Activated CD8-positive, alpha-beta memory T cell treated with anti-CD3 and anti-CD28 coated beads, Interleukin-2, amount 50 U/mL, for 1 hour (primary cell): ENCODE data around the gene KCNK17.

Experiments used
- DNase-seq: peaks from one replicate; pipeline ENCODE4 v3.0.0-alpha.2; 2020; ENCODE audit errors: extremely low read depth

KCNK17 gene

DNA sequence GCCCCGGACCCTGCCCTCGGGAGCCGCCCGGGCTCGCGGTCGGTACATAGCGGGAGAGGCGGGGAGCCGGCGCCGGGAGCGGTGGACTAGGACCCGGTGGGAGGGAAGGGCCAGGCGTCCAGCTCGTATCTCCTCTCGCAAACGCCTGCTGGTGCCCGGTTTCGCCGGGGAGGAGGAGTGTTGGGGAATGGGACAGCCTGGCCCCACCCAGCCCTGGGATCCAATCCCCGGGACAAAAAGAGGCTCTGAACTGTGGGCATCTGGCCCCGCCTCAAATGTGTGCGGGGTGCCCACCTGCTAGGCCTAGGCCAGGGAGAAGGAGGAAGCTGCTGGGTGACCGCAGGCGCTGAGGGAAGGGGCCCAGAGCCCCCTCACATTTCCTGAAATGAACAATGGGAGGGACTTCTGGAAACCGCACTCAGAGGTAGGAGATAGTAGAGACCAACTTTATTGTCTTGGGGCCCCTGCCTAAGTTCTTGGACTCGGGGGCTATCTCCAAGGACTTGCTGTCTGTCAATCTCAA is at the start of gene KCNK17:
KCNK17 (minus strand) TSS at position 147 of the 523 bp plus-strand sequence; CDS start at position 48, 99 bp downstream.
- DNase-seq = no peak

- no peak for DNase-seq
Measured at GRCh38 chr6:39363280-39363679, 49.1 kb upstream of the KCNK17 start.

GRCh38 chr6:39362487-39362865 is 48.3 kb upstream of the KCNK17 start:
- DNase-seq = no peak

DNA sequence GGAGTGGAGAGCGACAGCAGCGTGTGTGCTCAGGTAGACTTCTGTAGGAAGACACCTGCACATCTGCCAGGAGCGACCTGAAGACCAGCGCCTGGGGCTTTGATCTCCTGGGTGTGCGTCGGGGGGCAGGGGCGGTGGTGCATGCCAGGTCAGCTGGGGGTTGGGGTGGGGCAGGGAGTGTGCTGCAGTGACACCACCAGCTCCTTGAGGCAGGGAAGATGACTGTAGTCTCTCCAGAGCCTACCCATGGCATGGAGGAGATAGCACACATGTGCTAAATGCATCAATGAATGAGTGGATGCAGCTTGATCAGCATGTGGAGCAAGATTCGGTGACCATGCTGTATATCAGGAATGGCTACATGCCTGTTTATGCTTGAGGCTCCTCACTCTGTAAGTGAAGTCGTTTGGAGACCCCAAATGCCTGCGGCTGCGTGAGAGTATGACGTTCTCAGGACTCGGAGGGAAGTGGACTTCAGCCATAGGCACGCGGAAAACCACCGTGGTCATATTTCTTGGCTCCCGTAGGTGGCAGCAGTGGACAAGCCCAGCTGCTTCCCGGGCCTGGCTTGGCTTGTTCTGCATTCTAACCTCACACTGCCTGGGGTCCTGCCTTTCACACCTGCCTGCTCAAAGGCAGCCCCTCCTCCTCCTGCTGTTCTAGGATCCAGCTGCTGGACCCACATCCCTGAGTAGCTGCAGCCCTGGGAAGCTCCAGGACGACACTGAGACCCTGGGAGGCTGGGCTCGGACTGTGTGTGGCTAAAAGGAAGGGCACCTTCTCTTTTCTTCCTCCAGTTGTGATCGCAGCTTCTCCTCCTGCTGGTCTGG is 47.7 kb upstream of the KCNK17 start:
- DNase-seq = no peak

DNA sequence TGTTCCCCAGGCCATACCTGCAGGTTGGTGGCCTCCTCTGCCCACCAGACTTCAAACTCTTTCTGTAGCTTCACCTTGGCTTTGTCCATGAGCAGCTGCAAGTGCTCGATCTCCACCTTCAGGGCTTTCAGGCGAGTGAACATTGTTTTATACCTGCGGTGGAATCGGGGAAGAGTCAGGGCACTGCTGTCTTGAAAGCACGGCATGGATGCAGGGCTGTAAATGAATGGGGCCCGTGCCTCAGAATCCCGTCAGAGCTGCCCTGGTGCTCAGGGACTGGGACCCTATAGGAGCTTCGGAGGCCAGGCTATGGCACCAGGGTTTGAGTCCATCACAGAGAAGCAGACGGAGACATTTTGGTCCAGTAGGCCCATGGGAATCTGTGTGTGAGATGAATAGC is 46.2 kb upstream of the KCNK17 start:
- no peak for DNase-seq

DNA sequence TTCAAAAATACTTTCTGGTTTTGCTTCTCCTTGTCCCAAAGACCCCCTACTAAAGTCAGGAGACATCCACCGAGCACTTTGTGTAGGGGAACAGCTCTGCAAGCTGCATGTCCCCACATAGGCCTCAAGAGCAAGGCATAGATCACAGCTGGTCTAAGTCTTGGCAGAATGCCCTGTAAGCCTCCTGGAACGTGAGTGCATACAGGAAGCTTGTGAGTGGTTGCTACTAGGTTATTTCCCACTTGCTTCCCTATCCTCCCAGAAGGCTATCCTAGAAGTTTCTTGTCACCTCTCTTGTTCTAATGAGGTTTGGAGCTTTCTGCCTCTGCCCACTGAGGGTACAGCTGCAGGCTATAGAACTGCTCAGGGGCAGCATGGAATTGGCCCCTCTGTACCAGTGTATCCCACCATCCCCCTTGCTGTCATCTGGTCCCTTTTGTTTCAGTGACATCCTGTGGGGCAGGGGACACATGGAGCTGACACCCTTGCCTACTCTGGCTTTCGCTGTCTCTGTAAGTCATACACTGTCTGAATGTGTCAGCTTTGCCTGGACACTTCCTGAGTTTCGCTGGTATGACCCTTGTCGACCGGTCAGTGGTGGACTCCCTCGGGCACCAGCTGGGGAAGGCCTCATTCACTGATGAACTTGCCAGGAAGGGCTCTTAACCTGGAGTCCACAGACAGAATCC is 43.9 kb upstream of the KCNK17 start:
- DNase-seq = no peak

DNA sequence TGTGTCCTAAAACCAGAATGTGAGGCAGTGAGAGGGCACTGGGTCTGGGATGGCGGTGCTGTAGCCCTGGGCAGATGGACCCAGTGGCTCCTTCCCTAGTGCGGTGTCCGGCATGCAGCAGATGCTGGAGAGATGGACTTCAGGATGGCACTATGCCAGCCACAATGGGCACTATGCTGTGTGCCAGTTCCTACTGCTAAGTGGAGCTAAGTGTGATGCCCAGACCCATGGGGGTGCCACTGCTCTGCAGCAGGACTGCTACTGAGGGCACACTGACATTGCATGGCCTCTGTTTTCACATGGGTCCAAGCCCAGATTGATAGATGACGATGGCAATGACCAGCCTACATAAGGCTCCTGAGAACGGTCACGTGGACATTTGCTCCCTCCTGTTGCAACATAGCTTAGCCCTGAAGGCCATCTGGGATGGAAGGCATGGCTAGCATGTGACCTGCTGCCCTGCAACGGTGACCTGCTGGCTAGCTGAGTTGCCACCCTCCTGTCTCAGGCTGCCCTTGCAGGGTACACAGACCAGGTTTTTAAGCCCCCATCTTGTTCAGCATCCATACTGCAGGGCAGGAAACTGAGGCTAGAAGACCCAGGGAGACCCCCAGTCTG is 39.6 kb upstream of the KCNK17 start:
- no peak for DNase-seq

- no peak for DNase-seq
Measured at GRCh38 chr6:39350723-39351505, 36.7 kb upstream of the KCNK17 start.

DNA sequence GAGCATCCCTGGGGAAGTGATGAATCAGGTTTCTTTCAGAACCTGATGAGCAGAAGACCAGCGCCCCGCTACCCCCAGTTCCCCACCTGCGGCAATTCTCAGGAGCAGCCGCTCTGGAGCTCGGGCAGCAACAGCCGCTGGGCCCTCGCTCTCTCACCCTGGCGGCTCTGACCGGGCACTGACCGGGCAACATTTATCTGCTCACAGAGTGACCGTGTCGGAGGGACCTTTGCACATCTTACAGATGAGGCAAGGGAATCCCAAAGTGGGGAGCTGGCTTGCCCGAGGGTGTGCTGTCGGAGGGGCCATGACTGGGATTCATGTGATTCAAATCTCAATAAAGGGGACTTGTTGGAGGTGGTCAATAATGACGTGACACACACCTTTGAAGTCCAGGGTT is 34.5 kb upstream of the KCNK17 start:
- DNase-seq = no peak

- DNase-seq = no peak
Measured at GRCh38 chr6:39347906-39348585, 33.8 kb upstream of the KCNK17 start.

- DNase-seq = no peak
Measured at GRCh38 chr6:39347206-39347605, 33.0 kb upstream of the KCNK17 start.

DNA sequence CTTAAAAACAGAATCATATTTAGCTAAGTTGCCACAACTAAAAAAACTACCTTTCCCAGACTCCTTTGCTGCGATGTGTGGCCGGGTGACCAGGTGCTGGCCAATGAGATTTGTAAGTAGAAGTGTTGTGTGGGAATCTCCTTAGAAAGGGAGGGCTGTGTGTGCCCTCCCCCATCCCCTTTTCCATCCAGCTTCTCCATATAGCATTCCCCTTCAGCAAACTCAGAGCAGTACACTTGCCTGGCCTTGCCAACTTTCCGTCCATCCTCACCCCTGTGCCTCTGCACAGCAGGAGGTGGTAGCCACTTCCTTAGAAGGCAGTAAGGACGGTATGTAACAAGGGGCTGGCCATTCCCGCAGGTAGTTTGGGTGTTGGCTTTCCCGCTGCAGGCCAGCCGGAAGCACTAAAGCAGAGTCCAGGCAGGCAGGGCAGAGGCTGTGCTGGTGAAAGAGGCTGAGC is 30.6 kb upstream of the KCNK17 start:
- no peak for DNase-seq

DNA sequence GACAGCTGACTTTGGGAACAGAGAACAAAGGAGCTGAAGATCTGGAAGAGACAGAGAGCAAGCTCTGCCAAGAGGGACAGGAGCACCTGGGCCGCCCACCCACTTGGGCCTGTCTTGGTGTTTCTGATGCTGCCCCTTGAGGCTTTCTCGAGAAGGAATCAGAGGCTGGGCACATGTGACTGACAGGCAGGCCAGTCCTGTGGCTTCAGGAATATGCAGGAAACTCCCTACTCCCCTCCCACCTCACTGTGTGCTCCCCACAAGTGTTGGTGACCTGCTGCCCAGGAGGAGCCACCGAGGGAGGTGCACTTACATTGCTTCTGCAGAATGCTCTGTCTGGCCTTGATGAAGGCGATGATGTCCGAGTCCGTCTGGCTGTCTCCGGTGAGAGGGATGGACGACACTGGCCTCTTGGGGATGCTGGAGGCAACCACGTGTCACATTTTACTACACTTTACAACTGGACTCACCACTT is 29.2 kb upstream of the KCNK17 start:
- no peak for DNase-seq

DNA sequence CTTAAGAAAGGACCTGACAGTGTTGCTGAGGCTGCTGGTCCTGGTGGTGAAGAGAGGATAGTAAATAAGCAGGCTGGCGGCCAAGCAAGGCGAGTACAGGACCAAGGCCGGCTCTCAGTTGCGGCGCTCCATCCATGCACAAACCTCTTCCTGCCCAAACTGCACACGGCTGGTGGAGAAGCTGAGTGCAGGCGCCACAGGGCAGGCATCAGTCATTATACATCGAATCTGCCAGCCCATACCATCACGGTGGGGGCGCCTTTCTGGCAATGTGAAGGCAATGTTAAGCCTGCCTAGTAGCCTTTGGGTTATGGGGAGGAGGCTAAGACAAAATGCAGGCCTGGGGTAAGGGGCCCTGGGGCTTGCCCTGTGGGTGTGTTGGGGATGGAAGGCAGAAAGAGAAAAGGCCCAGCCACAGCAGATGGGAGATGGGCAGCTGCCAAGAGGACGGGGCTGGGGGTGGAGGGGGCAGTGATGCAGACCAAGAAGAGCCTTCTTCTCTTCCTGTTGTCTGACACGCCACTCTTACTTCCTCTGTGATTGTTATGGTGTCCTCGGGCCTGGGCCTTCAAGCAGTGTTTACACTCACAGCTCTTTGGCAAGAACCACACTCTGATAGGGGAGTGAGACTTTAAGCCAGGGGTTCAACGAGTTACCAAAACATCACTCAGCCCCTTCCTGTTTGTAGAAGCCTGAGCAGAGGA is 28.6 kb upstream of the KCNK17 start:
- no peak for DNase-seq

DNA sequence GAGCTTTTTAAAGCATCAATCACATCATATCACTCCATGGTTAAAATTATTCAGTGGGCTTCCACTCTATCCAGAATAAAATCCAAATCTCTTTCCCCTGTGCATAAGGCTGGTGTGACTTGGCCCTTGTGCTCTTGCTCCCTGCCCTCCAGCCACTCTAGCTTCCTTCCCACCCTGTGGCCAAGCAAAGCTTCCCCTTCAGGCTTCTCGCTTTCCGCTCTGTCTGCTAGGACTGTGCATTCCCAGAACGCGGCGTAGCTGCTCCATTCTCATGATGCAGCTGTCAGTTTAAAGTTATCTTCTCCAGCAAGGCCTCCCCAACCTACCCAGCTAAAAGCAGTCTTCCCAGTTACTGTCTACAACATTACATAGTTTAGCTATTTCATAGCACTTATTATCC is 27.7 kb upstream of the KCNK17 start:
- DNase-seq = no peak

GRCh38 chr6:39341352-39341751 is 27.1 kb upstream of the KCNK17 start:
- no peak for DNase-seq

DNA sequence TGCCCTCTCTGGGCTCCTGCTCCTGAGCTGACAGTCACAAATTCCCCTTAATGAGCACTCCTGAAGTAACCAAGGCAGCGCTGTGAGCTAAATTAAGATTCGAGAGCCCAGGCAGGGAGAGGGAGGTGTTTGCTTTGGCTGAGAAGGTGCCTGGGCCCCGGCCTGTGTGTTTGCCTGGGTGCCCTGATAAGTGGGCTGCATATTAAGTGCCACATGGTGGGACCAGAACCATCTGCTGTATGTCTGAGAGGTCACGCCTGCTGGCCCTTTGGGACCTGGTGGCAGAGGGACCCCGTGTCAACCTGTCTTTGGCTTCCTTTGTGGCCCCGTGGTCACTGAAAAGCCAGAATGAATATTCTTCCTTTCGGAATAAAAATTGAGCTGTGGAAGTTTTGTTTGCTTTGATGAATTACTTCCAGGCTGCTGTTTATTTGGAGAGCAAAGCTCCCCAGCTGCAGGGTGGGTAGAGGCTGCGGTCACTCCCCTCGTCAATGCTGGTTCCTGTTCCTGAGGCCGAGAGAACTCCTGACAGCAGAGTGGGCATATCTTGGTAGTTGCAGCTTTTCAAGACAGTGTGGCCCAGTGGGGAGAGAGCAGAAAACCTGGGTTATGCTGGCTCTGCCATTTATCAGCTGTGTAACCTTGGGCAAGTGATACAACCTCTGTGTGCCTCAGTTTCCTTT is 25.8 kb upstream of the KCNK17 start:
- no peak for DNase-seq

GRCh38 chr6:39339096-39339867 is 25.1 kb upstream of the KCNK17 start:
- no peak for DNase-seq

DNA sequence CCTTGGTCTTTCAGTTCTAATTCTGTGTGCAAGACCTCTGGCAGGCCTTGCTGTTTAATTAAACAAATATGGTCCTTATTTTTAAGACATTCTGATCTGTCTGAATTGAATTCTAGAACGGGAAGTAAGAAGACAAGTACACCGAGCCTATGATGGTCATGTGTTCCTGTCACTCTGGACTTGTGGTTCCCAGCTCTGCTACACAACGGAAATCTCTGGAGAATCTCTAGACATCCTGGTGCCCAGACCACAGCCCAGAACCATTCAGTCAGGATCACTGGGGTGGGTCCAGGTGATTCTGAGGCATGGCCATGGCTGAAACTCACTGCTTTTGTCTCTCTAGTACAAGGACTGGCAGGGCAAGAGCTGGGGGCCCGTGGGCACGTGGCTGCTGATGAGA is 24.2 kb upstream of the KCNK17 start:
- DNase-seq = no peak
